DOHH2 (cell line): ENCODE data around the gene CDH2.

Experiments used
- EZH2phosphoT487 ChIP-seq: fragments of 200-600 bp; sonication (generic); IDR thresholded peaks from 2 replicates; pipeline ENCODE4 v1.6.1; 2017; ENCODE audit warnings: borderline replicate concordance, mild to moderate bottlenecking, antibody characterized with exemption, low read length, moderate library complexity, mixed read lengths
- TF ChIP-seq, protein P1 (sequence below): fragments of 200-600 bp; sonication (generic); IDR thresholded peaks from one replicate; pipeline ENCODE4 v1.5.1; 2014; ENCODE audit warnings: antibody characterized with exemption, mild to moderate bottlenecking, low read depth, low read length; ENCODE audit not compliant: poor library complexity, severe bottlenecking

DNA sequence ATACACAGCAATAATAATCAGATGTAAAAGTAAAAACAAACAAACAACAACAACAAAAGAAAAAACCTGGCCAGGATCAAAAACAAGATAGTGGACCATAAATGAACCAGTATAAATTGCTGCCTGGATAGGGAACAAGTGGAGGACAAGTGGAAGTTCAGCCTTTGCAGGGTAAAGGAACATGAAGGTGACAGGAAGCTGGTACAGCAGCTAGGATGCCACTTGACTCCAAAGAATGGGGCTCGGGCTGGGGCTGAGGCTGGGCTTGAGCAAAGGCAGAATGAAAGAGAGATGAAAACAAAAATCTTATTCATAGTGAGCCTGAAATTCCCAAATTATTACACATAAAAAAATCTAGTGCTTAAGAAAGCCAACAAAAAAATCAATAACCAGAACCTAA, 146.5 kb downstream of the CDH2 start:
- TF ChIP-seq, protein P1, sequence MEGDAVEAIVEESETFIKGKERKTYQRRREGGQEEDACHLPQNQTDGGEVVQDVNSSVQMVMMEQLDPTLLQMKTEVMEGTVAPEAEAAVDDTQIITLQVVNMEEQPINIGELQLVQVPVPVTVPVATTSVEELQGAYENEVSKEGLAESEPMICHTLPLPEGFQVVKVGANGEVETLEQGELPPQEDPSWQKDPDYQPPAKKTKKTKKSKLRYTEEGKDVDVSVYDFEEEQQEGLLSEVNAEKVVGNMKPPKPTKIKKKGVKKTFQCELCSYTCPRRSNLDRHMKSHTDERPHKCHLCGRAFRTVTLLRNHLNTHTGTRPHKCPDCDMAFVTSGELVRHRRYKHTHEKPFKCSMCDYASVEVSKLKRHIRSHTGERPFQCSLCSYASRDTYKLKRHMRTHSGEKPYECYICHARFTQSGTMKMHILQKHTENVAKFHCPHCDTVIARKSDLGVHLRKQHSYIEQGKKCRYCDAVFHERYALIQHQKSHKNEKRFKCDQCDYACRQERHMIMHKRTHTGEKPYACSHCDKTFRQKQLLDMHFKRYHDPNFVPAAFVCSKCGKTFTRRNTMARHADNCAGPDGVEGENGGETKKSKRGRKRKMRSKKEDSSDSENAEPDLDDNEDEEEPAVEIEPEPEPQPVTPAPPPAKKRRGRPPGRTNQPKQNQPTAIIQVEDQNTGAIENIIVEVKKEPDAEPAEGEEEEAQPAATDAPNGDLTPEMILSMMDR: no peak
- no peak for TF ChIP-seq EZH2phosphoT487
